ENCODE measurements around the gene GADL1. TPM values are rescaled to one million over a fixed set of nuclear protein-coding genes. Genes with fewer than 3 reads are reported as not detected.

The GADL1 gene
- total RNA-seq, 1 donor from 2014 or later: not detected

GRCh38 chr3:30915782-30916181 is 21.3 kb upstream of the GADL1 start:
- TF ChIP-seq CTCF (IDR thresholded peaks at IDR 0.05): no peak
- Histone ChIP-seq H3K27ac (no peak overlapping the region), H3K4me3 (no peak overlapping the region), H3K9me3 (no peaks in the 10 kb centered on the region), H3K36me3 (no peaks in the 10 kb centered on the region), H3K27me3 (no peaks in the 10 kb centered on the region), H3K4me1 (no peaks in the 10 kb centered on the region)
- no peak for DNase-seq
- ATAC-seq: no peak
- intact Hi-C loops (cut with DNase I): no loop called here

GRCh38 chr3:30914696-30915095 is 20.2 kb upstream of the GADL1 start:
- ATAC-seq: no peak
- Histone ChIP-seq H3K9me3 (no peaks in the 10 kb centered on the region), H3K4me1 (no peaks in the 10 kb centered on the region)

GRCh38 chr3:30913176-30913575 is 18.7 kb upstream of the GADL1 start:
- Histone ChIP-seq H3K36me3 (no peaks in the 10 kb centered on the region), H3K27me3 (no peaks in the 10 kb centered on the region), H3K27ac (no peak overlapping the region), H3K4me3 (no peak overlapping the region), H3K4me1 (no peaks in the 10 kb centered on the region), H3K9me3 (no peaks in the 10 kb centered on the region)
- no peak for DNase-seq
- ATAC-seq: no peak
- no peak for TF ChIP-seq CTCF (IDR thresholded peaks at IDR 0.05)
- intact Hi-C loops (cut with DNase I): no loop called here

More at GRCh38 chr3:30914696-30915095, 20.2 kb upstream of the GADL1 start:
- no peaks in the 10 kb centered on the region for H3K36me3 ChIP-seq
- H3K27ac ChIP-seq: no peak overlapping the region
- TF ChIP-seq CTCF (IDR thresholded peaks at IDR 0.05): no peak
- intact Hi-C loops (cut with DNase I): no loop called here
- DNase-seq: no peak
- no peak overlapping the region for H3K4me3 ChIP-seq
- H3K27me3 ChIP-seq: no peaks in the 10 kb centered on the region

- Histone ChIP-seq H3K9me3 (no peaks in the 10 kb centered on the region), H3K27me3 (no peaks in the 10 kb centered on the region), H3K4me1 (no peaks in the 10 kb centered on the region), H3K27ac (no peak overlapping the region), H3K36me3 (no peaks in the 10 kb centered on the region), H3K4me3 (no peak overlapping the region)
- DNase-seq: no peak
- intact Hi-C loops (cut with DNase I): no loop called here
- no peak for ATAC-seq
- no peak for TF ChIP-seq CTCF (IDR thresholded peaks at IDR 0.05)
Observed at GRCh38 chr3:30912301-30912700, 17.8 kb upstream of the GADL1 start.

GRCh38 chr3:30908456-30909037 is 14.1 kb upstream of the GADL1 start:
- intact Hi-C loops (cut with DNase I): no loop called here
- no peaks in the 10 kb centered on the region for H3K36me3 ChIP-seq
- no peaks in the 10 kb centered on the region for H3K4me1 ChIP-seq
- no peaks in the 10 kb centered on the region for H3K27me3 ChIP-seq
- no peak for ATAC-seq
- TF ChIP-seq CTCF (IDR thresholded peaks at IDR 0.05): no peak
- H3K4me3 ChIP-seq: no peak overlapping the region
- H3K9me3 ChIP-seq: no peaks in the 10 kb centered on the region
- H3K27ac ChIP-seq: no peak overlapping the region
- no peak for DNase-seq

GRCh38 chr3:30904996-30905395 is 10.5 kb upstream of the GADL1 start:
- Histone ChIP-seq H3K36me3 (no peaks in the 10 kb centered on the region), H3K4me3 (no peak overlapping the region), H3K4me1 (no peaks in the 10 kb centered on the region), H3K27me3 (no peaks in the 10 kb centered on the region), H3K9me3 (no peaks in the 10 kb centered on the region), H3K27ac (no peak overlapping the region)
- no peak for DNase-seq
- TF ChIP-seq CTCF (IDR thresholded peaks at IDR 0.05): no peak
- ATAC-seq: peak; percentile 49
- intact Hi-C loops (cut with DNase I): no loop called here
